HG03354 (cell line): ENCODE data around the gene METTL8.
"Not testable (repeated sequence)": the region's sequence is repeated elsewhere in the genome, so short reads cannot be mapped to it uniquely, and the experiment has no call there.

ENCODE experiments used
- ATAC-seq: cut with Tn5 transposase; IDR thresholded peaks from one replicate; pipeline ENCODE4 v1.9.1; 2021; ENCODE audit warnings: mild to moderate bottlenecking; ENCODE audit not compliant: unreplicated experiment, poor library complexity, severe bottlenecking

METTL8 gene

DNA sequence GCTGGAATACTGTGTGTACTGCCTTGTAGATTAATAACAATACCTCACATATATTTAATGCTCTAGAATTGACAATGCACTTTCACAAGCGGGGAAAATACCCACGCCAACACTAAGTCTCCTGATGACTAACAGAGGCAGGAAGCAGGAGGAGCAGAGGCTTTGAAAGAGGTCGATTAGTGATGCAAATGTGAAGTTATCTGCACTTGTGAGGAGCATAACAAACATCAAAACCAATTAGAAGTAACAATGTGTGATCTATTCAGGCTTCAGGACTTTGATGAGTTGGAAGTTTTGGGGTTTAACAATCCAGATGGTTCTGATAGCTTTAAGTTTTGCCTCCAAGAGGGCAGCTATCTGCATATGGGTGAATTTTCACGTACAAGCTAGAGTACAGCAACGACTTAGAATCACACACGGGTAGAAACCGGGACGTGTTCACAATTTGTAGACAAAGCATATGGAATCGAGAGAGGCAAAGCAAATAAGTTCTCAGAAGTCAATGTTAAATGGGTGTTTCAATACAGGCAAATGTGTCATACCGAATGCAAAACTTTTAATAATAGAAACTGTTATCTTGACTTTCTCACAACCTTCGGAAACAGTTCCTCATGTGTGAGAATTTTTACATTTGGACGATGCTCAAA, 114.5 kb downstream of the METTL8 start:
- ATAC-seq: peak; percentile 51

GRCh38 chr2:171318463-171318934, 115.3 kb downstream of the METTL8 start:
- ATAC-seq: no peak

DNA sequence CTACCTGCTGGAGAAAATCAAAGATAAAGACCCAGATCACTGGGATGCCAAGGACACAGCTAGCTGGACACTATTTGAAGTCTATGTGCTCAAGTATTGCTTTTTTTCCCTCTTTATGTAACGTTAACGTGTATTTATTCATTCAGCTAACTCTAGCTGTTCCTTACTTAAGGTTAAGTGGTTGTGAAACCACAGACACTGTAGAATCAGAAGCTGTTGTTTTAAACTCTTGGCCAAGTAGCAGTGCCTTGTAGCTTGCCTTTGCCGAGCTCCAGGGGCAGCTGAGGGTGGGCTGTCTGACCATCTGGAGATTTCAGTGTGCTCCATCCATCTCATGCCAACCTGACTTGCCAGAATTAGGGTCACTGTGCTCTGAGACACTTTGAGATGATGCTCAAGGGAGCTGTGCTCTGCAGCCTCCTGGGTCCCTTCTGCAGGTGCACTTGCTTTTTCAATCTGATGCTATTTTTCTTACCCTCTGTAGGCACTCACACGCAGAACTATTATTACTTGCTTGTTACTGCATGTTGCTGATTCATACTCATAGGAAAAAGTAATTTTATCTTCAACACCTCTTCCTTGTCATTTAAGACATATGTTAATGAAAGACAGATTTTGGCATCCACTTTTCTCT, 116.2 kb downstream of the METTL8 start:
- no peak for ATAC-seq

- no peak for ATAC-seq
These were observed 116.9 kb downstream of the METTL8 start for GRCh38 chr2:171316755-171317337.

GRCh38 chr2:171316220-171316619, 117.6 kb downstream of the METTL8 start:
- ATAC-seq: no peak

DNA sequence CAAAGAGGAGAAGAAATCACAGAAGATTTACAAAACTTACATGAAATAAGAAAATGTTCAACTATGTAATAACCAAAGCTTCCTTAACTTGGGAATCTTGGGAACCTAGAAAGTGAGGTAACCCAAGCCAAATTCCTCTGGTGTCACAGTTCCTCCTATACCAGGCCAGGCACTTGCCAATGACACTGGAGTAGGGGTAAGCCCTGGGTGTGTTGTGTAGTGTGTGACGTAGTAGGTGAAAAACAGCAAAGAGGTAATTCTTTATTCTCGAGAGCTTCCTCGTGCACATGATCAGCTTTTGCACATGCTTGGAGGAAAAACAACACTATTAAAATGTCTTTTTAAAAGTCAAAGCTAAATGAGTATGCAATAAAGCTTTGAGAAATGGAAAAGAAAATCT, 118.0 kb downstream of the METTL8 start:
- no peak for ATAC-seq

DNA sequence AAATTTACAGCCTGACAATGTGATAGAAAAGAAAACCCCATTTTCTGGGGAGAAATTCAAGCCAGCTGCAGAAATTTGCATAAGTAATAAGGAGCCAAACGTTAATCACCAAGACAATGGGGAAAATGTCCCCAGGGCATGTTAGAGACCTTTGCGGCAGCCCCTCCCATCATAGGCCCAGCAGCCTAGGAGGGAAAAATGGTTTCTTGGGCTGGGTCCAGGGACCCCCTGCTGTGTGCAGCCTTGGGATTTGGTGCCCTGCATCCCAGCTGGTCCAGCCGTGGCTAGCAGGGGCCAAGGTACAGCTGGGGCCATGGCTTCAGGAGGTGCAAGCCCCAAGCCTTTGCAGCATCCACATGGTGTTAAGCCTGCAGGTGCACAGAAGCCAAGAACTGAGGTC, 121.6 kb downstream of the METTL8 start:
- not testable (repeated sequence) for ATAC-seq

DNA sequence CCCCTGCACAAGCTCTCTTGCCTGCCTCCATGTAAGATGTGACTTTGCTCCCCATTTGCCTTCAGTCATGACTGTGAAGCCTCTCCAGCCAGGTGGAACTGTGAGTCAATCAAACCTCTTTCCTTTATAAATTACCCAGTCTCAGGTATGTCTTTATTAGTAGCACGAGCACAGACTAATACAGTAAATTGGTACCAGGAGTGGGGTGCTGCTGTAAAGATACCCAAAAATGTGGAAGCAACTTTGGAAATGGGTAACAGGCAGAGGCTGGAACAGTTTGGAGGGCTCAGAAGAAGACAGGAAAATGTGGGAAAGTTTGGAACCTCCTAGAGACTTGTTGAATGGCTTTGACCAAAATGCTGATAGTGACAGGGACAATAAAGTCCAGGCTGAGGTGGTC, 122.2 kb downstream of the METTL8 start:
- not testable (repeated sequence) for ATAC-seq

- no peak for ATAC-seq
These were observed 122.9 kb downstream of the METTL8 start for GRCh38 chr2:171310889-171311288.

DNA sequence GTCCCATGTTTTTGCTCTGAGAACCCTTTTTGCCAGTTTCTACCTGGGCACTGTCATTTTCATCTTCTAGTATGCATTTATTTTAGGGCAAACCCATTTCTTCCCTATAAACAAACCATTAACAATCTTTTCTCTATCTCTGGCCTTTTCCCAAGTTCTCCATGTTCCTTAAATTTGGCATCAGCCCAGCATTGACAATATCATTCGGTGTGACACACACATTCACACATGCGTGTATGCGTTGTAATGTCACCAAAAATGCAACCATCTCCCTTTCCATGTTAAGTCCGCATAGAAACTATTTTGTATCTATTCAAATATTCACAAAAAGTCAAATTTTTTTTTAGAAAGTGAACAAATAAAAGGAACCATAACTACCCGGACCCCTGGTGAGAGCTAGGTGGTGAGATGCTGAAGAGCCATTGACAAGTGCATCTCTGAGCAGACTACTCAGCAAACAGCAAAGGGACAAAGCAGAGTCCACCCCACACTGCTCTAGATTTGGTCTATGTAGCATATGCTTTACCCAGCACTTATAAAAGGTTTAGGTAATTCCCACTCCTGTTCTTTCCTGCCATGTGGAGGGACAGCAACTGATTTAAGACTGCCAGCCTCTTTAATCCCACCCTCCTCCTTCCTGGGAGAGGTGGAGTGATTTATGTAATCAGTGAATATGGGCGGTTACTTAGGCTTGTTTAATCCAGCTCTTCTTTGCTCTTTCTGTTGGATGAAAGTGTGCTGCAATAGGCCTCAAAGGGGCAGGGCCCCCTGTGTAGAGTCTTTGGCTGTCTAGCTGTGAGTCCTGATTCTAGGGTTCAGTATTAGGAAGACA, 124.1 kb downstream of the METTL8 start:
- ATAC-seq: no peak

GRCh38 chr2:171308280-171309054, 125.3 kb downstream of the METTL8 start:
- ATAC-seq: no peak

- ATAC-seq: peak; percentile 86
These were observed 126.2 kb downstream of the METTL8 start for GRCh38 chr2:171307560-171307959.

DNA sequence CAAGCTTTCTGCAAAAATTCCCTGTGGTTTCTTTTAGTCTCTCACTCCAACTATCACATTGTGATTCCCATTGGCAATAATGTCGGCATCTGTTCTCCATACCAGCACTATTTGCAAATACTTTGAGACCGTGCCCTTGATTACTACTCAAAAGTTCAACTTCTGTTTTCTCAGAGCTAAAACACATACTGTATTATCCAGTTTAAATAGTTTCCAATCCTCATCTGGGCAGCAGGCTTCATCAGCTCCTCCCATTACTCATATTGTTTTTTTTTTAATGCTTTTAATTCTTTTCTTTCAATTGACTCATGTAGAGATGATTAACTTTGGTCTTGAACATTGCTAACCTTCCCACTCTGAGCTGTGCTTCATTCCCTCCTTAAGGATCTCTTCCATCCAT, 135.8 kb downstream of the METTL8 start:
- no peak for ATAC-seq

DNA sequence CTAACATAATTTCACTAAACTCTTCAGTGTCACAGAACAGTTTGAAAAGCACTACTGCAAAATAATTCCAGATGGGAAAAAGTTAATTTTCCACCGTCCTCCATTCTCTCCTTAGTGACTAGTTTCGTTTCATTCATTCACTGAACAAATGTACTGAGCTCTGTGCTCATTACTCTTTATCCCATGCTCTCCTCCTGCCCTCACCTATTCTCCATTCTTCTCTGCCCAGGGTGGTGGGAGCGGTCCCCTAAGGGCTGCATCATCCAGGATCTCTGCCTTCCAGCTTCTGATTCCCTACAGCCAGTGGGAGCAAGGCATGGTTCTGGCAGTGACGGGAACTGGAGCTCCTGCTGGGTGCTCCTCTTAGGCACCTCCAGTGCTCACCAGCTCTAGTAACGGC, 139.2 kb downstream of the METTL8 start:
- no peak for ATAC-seq

DNA sequence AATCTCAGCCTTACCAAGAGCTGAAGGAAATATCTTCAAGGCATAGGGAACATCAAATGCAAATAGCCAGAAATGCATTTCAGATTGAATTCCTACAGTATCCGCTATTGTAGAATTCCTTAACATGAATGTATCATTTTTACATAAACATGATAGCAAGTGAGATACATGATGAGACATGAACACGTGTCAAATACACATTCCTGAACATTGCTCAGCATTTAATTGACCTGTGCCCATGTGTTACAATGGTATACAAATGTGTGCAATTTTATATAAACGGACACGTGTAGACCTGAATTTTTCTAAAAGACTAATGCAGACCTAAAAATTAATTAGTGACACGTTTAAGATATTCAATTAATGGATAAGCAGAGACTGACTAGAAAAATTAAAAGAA, 140.1 kb downstream of the METTL8 start:
- no peak for ATAC-seq

- no peak for ATAC-seq
These were observed 143.8 kb downstream of the METTL8 start for GRCh38 chr2:171289991-171290390.

GRCh38 chr2:171289316-171289715, 144.5 kb downstream of the METTL8 start:
- no peak for ATAC-seq

GRCh38 chr2:171287611-171288010, 146.2 kb downstream of the METTL8 start:
- ATAC-seq: no peak

DNA sequence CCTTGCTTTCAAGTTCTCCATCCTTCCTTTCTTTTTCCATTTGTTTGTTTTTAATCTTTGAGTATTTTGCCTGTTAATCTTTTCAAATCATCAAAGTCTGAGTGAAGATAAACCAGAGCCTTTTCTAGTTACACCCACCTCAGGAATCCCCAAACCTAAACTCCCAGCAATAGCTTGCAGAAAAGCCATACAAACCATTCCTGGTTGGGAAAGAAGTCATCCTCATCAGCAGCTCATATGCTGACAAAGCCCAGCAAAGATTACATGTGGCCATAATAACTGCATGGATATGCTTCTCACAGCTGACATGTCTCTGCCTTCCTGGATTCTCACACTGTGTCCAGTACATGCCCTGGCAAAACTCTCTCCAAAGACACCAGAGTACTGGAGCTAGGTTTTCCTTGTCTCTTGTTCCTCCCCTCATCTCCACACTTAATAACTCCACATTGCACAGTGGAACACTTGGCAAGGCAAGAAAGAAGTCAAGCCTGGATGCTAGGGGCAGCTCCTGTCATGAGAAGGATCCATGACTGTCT, 146.7 kb downstream of the METTL8 start:
- no peak for ATAC-seq
